Kidney glomerular epithelial cell (primary cell): Measurements from ENCODE around the gene BMERB1.
A peak's percentile ranks its signal among the peaks of the same experiment; 100 is the strongest.
"Not testable (repeated sequence)": the region's sequence is repeated elsewhere in the genome, so short reads cannot be mapped to it uniquely, and the experiment has no call there.

Experiments
- DNase-seq: peaks from one replicate; lab custom pipeline; 2025; lab: John Stamatoyannopoulos, UW

The BMERB1 gene

DNA sequence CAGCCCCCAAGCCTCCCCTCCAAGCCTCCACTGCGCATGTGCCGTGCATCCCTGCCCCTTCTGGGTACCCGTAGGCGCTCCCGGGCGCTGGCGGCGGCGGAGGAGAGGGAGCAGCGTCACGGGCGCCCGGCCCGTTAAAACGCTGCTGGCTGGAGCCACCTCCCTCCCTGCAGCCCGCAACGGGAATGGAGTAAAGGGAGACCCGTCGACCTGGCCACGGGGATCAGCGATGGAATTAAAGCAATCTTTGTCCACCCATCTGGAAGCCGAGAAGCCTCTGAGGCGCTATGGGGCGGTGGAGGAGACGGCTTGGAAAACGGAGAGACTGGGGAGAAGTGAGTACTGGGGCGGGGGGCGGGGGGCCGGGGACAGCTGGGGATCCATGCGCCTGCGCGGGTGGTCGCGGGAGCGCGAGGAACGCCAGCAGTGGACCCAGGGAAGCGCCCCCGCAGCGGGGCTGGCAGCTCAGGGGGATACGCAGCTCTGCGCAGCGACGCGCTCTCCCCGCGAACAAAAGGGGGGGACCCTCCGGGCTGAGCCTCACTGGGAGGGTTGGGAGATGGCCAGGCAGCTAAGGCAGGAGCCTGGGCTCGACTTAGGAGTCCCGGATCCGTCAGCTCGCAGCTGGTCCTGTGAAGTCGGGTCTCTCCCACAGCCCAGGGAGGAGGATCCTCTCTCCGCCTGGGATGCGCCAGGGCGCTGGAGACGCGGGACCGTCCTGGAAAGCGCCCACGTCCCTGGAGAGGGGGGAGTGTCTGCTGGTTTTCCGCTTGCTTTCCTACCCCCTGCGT lies at the start of gene BMERB1:
Gene BMERB1, plus strand, starts transcription at position 164 of the 791 bp plus-strand sequence. Its CDS starts 66 bp downstream, at position 230.
- peak; percentile 44 for DNase-seq

DNA sequence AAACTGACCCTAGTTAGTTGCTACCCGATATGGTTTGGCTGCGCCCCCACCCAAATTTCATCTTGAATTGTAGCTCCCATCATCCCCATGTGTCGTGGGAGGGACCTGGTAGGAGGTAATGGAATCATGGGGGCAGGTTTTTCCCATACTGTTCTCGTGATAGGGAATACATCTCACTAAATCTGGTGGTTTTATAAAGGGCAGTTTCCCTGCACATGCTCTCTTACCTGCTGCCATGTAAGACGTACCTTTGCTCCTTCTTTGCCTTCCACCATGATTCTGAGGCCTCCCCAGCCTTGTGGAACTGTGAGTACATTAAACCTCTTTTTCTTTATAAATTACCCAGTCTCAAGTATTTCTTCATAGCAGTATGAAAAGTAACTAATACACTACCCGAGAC lies 46.3 kb upstream of the BMERB1 start:
- DNase-seq = not testable (repeated sequence)

DNA sequence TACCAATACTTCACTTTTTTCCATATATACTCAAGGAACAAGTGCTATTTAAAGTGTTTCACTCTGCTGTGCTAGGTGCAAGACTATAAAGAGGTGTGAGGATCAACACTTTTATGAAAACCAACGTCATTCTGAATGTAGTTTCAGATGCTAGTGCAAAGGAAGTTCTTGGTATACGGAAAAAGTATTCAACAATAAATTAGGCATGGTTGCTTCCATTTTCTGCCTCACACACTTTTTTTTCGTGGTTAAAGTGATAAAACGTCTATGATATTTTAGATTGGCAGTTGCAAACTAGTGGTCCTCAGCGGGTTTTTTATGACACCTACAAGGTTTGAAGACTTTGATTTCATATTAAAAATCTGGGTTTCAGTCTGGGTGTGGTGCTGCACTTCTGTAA lies 44.5 kb upstream of the BMERB1 start:
- not testable (repeated sequence) for DNase-seq

DNA sequence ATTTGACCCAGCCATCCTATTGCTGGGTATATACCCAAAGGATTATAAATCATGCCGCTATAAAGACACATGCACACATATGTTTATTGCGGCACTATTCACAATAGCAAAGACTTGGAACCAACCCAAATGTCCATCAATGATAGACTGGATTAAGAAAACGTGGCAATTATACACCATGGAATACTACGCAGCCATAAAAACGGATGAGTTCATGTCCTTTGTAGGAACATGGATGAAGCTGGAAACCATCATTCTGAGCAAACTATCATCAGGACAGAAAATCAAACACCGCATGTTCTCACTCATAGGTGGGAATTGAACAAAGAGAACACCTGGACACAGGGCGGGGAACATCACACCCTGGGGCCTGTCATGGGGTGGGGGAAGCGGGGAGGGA lies 41.4 kb upstream of the BMERB1 start:
- DNase-seq = not testable (repeated sequence)

DNA sequence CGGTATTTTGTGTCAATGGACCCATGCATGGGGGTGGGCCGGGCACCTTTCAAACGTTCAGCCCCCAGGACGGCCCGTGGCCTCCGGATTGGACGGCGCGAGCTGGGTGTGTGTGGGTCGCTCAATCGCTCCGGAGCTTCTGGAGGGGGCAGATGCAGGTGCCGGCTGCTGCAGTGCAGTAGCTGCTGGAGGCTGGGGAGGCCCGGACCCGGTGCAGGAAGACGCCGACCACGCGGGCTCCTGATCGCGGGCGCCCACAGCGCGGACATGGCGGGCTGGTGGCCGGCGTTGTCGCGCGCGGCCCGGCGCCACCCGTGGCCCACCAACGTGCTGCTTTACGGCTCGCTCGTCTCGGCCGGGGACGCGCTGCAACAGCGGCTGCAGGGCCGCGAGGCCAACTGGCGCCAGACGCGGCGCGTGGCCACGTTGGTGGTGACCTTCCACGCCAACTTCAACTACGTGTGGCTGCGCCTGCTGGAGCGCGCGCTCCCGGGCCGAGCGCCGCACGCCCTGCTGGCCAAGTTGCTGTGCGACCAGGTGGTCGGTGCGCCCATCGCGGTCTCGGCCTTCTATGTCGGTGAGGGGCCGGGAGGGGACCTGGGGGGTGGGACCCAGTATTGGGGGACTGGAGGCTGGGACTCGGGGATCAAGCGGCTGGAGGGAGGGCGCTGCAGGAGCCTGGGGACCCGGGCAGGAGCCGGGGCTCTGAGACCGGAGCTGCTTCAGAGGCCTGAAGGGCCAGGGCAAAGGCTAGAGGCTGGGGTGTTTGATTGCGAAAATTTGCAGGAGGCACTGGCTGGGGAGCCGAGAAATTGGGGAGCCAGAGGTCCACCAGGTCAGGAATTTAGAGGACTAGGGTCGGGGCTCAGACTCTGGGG lies 38.5 kb upstream of the BMERB1 start, which contains the start of gene MPV17L:
Gene MPV17L, plus strand, starts transcription at position 124 of the 878 bp plus-strand sequence. Its CDS starts 144 bp downstream, at position 268.
- DNase-seq = not testable (repeated sequence)

DNA sequence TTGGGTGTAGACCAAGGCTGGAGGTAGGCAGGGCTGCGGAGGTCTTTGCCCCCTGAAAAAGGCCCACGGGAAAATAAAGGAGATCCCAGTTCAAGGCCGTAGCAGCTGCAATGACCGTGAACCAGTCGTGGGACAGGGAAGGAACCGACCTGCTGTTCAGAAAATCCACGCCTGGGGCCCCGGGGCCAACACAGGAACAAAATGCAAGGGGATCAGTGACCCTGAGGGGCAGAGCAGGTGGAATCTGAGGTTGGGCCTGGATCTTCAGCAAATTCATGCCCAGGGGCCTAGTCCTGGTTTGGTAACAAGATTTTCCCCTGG lies 37.9 kb upstream of the BMERB1 start:
- not testable (repeated sequence) for DNase-seq

DNA sequence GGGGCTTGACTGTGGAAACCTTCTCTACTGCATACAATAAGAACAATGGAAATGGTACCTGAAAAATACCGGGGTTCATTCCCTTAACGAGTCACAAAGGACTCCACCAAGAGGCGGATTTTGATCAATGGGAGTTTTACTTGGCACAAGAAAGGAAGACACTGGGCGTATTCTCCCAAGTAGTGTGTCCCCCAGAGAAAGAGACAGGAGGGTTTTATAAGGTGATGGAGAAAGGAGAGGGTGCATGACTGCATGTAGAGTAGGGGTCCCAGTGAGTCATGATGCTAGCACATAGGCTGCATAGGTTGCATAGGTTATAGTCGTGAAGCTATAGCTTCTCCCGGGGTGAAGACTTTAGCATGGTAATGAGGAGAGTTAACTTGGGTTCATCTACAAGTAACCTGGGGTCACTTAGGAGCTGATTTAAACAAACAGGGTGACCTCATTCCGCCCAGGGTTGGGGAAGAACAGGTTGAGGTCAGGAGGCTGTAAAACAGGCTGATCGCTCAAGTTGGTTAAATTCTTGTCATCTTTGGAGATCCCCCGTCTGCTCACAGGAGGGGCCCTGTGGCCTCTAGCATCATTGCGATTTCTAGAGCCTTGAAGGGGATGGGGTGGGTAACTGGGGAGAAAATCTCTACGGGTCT lies 37.3 kb upstream of the BMERB1 start:
- DNase-seq = no peak

DNA sequence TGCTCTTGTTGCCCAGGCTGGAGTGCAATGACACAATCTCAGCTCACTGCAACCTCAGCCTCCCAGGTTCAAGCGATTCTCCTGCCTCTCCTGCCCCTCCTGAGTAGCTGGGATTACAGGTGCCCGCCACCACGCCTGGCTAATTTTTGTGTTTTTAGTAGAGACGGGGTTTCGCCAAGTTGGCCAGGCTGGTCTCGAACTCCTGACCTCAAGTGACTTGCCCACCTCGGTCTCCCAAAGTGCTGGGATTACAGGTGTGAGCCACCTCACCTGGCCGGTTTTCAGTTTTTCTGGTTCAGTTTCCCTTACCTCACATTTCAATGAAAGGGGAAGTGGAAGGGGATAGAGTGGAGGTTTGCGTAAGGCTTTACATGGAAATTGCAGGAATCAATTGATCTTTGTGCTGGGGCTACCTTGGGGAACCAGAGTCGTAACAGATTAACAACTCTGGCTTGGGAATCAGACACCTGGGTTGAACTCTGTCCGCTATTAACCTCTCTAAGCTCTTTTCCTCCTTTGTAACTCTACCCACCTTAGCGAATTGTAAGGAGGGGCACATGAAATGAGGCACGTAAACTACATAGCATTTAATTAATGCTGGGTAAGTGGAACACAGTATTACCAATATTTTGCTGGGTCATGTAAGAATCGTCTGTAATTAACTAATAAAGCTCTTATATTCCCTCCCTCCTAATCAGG lies 35.6 kb upstream of the BMERB1 start:
- DNase-seq = no peak

DNA sequence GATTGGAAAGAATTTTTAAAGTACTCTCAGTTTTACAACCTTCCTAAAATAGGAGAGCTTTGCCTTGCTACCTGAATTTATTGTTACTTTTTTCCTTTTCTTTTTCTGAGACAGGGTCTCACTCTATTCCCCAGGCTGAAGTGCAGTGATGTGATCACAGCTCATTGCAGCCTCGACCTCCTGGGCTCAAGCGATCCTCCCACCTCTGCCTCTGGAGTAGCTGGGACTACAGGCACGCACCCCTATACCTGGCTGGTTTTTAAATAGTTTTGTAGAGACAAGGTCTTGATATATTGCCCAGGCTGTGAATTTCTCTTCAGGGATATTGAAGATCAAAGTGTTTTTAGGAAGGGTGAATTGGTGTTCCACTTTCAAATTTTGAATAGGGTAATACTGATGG lies 35.1 kb upstream of the BMERB1 start:
- no peak for DNase-seq

DNA sequence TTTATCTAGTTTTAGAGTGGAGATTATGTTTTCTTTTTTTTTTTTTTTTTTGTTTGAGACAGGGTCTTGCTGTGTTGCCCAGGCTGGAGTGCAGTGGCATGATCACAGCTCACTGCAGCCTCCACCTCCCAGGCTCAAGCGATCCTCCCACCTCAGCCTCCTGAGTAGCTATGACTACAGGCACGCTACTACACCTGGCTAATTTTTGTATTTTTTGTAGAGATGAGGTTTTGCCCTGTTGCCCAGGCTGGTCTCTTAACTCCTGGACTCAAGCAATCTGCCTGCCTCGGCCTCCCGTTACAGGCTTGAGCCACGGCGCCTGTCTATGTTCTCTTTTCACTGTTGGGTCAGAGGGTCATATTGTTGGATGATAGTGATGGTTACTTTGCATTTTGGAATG lies 34.1 kb upstream of the BMERB1 start:
- not testable (repeated sequence) for DNase-seq

DNA sequence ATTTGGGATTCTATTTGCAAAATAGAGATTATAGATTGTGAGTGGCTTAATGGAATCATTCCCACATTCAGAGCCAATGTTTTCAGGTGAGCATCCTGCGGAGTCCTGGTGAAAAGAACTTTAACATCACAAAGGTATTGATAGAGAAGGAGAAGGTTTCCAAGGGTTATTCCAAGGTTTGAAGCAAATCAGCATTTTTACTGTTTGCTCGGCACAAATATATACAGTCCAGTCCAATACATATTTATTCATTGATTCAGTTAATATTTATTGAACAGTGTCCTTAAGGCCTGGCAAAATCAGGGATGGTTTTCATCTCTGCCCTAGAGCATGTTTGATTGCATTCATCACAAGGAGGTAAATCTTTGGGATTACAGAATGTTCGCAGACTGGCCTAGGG lies 32.4 kb upstream of the BMERB1 start:
- DNase-seq = no peak

DNA sequence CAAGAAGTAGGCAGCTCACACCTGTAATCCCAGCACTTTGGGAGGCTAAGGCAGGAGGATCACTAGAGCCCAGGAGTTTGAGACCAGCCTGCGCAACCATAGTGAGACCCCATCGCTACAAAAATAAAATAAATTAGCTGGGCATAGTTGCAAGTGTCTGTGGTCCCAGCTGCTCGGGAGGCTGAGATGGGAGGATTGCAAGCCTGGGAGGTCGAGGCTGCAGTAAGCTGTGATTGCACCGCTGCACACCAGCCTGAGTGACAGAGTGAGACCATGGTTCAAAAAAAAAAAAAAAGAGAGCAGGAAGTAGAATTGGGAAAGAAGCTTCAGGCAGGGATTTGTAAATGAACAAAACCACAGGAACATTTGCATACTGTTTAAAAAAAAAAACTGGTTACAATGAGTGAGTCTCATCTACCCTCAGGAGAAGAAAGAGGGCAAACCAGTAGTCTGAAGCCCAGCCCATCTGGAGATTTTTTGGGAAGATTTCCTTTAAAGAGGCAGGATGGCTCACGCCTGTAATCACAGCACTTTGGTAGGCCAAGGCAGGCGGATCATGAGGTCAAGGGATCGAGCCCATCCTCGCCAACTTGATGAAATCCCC lies 30.9 kb upstream of the BMERB1 start:
- no peak for DNase-seq

DNA sequence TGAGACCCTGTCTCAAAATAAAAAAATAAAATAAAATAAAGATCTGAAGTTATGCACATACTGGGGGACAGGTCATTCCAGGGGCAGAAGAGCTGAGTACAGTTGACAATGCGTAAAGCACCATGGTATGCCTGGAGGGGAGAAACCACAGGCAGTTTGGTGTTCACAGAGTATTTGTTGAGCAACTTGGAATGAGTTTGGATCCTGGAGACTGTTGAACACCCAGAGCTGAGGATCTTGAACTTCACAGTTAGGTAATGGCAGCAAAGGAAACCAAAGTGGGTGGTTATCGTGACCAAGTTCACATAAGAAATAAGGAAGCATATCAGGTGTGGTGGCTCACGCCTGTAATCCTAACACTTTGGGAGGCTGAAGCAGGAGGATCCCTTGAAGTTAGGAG lies 30.3 kb upstream of the BMERB1 start:
- not testable (repeated sequence) for DNase-seq

DNA sequence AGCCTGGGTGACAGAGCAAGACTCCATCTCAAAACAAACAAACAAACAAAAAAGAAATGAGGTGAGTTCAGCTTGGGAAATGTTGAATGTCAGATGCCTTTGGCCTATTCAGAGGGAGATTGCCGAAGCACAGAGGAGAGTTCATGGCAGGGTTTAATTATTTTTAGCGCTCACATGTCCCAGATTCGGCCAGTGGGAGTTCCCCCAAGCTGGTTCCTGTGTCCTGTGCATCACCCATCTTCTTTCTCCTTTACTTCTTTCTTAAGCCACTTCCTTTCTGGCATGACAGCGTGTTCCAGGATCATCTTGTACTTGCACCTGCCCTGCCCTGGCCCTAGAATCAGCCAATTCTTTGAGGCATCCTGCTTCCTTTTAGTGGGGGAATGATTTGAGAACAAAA lies 29.6 kb upstream of the BMERB1 start:
- no peak for DNase-seq

DNA sequence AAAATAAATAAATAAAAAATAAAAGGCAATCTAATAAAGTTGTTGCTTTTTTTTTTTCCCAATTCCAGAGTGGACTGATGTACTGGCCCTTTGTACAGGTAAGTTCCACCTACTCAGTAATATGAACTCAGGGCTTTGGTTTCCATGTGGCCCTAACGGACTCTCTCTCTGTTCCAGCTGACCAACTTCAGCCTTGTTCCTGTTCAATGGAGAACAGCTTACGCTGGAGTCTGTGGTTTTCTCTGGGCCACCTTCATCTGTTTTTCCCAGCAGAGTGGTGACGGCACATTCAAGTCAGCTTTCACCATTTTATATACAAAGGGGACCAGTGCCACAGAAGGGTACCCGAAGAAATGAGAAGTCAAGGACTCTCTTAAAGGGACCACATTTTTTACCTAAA lies 26.6 kb upstream of the BMERB1 start:
- peak; percentile 11 for DNase-seq

DNA sequence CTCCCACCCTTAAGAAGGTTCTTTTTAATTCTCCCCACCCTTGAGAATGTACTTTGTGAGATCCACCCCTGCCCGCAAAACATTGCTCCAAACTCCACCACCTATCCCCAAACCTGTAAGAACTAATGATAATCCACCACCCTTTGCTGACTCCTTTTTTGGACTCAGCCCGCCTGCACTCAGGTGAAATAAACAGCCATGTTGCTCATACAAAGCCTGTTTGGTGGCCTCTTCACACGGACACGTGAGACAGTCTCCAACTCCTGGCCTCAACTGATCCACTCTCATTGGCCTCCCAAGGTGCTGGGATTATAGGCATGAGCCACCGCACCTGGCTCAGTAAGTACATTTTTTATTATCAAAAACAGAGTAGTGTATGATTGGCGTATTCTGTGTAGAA lies 24.9 kb upstream of the BMERB1 start:
- DNase-seq = not testable (repeated sequence)

DNA sequence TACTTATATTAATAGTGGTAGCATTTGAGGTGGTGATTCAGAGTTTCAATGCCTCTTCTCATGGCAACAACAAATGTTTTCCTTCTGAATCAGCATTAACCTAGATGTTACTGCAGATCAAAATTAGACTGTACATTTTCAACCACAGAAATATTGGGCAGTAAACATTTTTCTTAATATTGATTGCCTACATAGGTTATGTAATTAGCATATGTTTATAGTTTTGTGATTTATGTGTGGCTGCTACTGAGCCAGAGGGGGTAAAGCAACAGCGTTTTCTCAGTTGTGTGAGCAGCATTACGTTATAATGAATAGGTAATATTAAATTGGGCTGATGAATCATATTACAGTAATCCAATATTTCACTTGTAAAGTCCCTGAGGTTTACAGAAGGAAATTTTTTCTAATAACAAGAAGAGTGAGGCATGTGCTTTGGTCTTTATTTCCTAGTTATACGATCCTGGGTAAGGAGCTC lies 18.8 kb upstream of the BMERB1 start:
- peak; percentile 42 for DNase-seq

DNA sequence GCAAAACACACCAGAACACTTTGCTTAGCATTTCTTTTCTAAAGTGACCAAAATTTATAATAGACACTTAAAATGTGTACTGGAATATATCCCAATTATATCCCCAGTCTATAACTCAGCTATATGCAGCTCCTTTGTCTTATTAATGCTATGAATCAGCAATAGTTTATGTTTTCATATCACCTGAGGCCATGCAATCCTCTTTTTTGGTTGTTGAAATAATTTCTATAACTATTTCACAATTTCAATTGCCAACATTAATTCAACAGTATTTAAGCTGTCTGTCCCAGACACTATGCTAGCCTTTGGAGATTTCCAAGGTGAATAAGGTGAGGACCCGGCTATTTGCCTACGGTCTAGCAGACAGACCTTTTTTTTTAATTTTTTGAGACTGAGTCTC lies 17.2 kb upstream of the BMERB1 start:
- DNase-seq = no peak

DNA sequence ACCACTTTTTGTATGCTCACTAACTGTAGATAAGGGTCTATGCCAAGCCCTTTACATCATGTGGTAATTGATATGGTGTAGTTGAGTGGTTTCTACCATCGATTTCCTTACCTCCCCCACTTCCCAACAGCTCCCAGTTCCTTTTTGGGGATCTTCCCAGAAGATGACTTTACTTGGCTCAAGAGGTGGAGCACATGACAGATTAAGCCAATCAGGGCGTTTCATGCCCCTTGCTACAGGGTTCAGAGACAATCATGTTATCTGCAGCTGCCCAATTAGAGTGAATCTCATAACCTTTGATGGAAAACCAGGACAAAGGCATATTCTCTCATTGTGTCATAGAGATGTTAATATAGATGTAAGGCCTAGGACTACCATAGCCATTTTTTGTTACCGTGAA lies 16.2 kb upstream of the BMERB1 start:
- no peak for DNase-seq

DNA sequence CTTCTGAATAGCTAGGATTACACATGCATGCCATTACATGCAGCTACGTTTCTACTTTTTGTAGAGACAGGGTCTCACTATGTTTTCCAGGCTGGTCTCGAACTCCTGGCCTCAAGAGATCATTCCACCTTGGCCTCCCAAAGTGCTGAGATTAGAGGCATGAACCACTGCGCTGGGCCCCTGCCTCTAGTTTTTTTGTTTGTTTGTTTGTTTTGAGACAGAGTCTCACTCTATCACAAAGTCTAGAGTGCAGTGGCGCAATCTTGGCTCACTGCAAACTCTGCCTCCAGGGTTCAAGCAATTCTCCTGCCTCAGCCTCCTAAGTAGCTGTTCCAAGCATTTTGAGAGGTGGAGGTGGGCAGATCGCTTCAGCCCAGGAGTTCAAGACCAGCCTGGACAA lies 12.7 kb upstream of the BMERB1 start:
- not testable (repeated sequence) for DNase-seq

DNA sequence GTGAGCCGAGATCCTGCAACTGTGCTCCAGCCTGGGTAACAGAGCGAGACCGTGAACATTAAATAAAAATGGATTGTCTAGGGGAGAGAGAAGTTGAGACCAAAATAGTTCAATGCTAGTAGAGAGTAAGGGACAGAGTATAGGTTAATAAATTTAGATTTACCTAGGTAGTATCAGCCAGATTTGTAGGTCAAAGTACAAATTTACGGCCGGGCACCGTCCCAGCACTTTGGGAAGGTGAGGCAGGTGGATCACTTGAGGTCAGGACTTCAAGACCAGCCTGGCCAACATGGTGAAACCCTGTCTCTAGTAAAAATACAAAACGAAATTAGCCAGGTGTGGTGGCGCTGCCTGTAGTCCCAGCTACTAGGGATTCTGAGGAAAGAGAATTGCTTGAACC lies 12.2 kb upstream of the BMERB1 start:
- DNase-seq = no peak
